ENCODE measurements around the gene NEMP1.

DNA sequence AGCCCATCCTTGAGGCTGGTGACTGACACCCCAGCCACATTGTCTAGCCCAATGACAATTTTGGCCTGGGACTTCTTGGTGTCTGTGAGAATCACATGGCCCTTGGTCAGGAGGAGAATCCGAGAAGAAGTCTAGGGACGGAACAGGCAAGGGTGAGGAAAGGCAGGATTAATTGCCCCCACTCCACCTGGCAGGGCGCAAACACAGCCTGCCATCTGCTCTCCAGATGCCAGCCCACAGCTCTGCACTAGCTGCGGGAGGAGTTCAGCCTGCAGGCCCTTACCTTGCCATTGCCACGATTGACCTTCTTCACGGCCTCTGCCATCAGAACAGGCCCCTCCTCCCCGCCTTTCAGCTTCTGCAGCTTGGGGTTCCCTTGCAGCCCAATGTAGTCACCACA, 49.1 kb downstream of the NEMP1 start:
- TF ChIP-seq, protein P1, sequence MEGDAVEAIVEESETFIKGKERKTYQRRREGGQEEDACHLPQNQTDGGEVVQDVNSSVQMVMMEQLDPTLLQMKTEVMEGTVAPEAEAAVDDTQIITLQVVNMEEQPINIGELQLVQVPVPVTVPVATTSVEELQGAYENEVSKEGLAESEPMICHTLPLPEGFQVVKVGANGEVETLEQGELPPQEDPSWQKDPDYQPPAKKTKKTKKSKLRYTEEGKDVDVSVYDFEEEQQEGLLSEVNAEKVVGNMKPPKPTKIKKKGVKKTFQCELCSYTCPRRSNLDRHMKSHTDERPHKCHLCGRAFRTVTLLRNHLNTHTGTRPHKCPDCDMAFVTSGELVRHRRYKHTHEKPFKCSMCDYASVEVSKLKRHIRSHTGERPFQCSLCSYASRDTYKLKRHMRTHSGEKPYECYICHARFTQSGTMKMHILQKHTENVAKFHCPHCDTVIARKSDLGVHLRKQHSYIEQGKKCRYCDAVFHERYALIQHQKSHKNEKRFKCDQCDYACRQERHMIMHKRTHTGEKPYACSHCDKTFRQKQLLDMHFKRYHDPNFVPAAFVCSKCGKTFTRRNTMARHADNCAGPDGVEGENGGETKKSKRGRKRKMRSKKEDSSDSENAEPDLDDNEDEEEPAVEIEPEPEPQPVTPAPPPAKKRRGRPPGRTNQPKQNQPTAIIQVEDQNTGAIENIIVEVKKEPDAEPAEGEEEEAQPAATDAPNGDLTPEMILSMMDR (IDR thresholded peaks at IDR 0.05; ENCODE audit: insufficient read depth, low read length) = no peak
- TF ChIP-seq POLR2AphosphoS5 (IDR thresholded peaks at IDR 0.05; ENCODE audit: low read depth) = no peak
- TF ChIP-seq, protein P2, sequence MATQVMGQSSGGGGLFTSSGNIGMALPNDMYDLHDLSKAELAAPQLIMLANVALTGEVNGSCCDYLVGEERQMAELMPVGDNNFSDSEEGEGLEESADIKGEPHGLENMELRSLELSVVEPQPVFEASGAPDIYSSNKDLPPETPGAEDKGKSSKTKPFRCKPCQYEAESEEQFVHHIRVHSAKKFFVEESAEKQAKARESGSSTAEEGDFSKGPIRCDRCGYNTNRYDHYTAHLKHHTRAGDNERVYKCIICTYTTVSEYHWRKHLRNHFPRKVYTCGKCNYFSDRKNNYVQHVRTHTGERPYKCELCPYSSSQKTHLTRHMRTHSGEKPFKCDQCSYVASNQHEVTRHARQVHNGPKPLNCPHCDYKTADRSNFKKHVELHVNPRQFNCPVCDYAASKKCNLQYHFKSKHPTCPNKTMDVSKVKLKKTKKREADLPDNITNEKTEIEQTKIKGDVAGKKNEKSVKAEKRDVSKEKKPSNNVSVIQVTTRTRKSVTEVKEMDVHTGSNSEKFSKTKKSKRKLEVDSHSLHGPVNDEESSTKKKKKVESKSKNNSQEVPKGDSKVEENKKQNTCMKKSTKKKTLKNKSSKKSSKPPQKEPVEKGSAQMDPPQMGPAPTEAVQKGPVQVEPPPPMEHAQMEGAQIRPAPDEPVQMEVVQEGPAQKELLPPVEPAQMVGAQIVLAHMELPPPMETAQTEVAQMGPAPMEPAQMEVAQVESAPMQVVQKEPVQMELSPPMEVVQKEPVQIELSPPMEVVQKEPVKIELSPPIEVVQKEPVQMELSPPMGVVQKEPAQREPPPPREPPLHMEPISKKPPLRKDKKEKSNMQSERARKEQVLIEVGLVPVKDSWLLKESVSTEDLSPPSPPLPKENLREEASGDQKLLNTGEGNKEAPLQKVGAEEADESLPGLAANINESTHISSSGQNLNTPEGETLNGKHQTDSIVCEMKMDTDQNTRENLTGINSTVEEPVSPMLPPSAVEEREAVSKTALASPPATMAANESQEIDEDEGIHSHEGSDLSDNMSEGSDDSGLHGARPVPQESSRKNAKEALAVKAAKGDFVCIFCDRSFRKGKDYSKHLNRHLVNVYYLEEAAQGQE (IDR thresholded peaks at IDR 0.05; ENCODE audit: insufficient replicate concordance, low read depth) = no peak

All from HL-60 (cell line).